Epidermal melanocyte (primary cell): ENCODE results near the gene EIF3I.
"Not testable (repeated sequence)": the region's sequence is repeated elsewhere in the genome, so short reads cannot be mapped to it uniquely, and the experiment has no call there.

ENCODE experiments used
- DNase-seq: peaks from one replicate; pipeline ENCODE4 v3.0.0; 2011; ENCODE audit warnings: low spot score; ENCODE audit not compliant: insufficient read length

The EIF3I gene

GRCh38 chr1:32231843-32232432 lies 9.7 kb downstream of the EIF3I start:
- DNase-seq: no peak

- no peak for DNase-seq
Observed at GRCh38 chr1:32232558-32233304, 10.5 kb downstream of the EIF3I start.

- DNase-seq: no peak
Observed at GRCh38 chr1:32234792-32235191, 12.6 kb downstream of the EIF3I start.

- DNase-seq: no peak
Observed at GRCh38 chr1:32239337-32239736, 17.1 kb downstream of the EIF3I start.

- no peak for DNase-seq
Observed at GRCh38 chr1:32239790-32240139, 17.6 kb downstream of the EIF3I start.

GRCh38 chr1:32240140-32240951 lies 18.1 kb downstream of the EIF3I start:
- peak; percentile 48 for DNase-seq

GRCh38 chr1:32241001-32241763 lies 19.0 kb downstream of the EIF3I start:
- no peak for DNase-seq

GRCh38 chr1:32242341-32242851 lies 20.2 kb downstream of the EIF3I start:
- no peak for DNase-seq

- peak; percentile 74 for DNase-seq
Observed at GRCh38 chr1:32246888-32247273, 24.7 kb downstream of the EIF3I start, which contains the start of gene FAM167B. TSS of gene FAM167B (plus strand) at chr1:32247222. CDS start at chr1:32247422, 200 bp downstream.

- DNase-seq: no peak
Observed at GRCh38 chr1:32247452-32247851, 25.2 kb downstream of the EIF3I start.

GRCh38 chr1:32247983-32248889 lies 26.0 kb downstream of the EIF3I start:
- DNase-seq: peak; percentile 67

- no peak for DNase-seq
Observed at GRCh38 chr1:32249831-32250525, 27.8 kb downstream of the EIF3I start.

- no peak for DNase-seq
Observed at GRCh38 chr1:32250893-32251716, 28.9 kb downstream of the EIF3I start, which contains the start of gene LCK. TSS of gene LCK (plus strand) at chr1:32251265. CDS start at chr1:32274330, 23,065 bp downstream.

- DNase-seq: no peak
Observed at GRCh38 chr1:32255072-32256071, 33.2 kb downstream of the EIF3I start.

GRCh38 chr1:32256473-32257226 lies 34.4 kb downstream of the EIF3I start:
- DNase-seq: no peak

GRCh38 chr1:32257227-32257508 lies 35.0 kb downstream of the EIF3I start:
- no peak for DNase-seq

- DNase-seq: not testable (repeated sequence)
Observed at GRCh38 chr1:32263236-32263593, 41.0 kb downstream of the EIF3I start.
